CD4-positive, alpha-beta T cell treated with Interleukin-17A for 4 hours (primary cell): ENCODE measurements around the gene GPR65.
A peak's percentile ranks its signal among the peaks of the same experiment; 100 is the strongest.

Source experiments
- DNase-seq: peaks from one replicate; pipeline ENCODE4 v3.0.0-alpha.2; 2020; ENCODE audit warnings: mixed read lengths

The GPR65 gene

GRCh38 chr14:88005050-88005481, at the start of gene GPR65:
Gene GPR65, plus strand, starts transcription at chr14:88005135. Its CDS starts 5,713 bp downstream, at chr14:88010848.
- peak; percentile 40 for DNase-seq

DNA sequence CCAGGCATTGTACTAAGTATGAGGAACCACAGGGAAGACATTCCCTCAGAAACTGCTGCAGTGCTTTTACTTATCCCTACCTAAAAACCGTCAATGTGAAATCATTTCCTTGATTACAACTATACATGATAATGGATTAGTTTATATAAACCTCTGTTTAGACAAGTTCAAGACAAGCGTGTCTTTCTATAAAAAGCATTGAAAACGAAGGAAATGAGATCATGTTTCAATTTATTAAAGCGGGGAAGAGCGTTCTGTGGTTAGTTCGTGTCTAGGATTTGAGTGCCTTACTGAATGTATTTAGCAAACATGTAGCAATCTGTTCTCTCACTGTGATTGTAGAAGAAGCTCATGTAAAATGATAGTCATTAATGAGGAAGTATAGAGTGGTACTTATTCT, 49.4 kb upstream of the GPR65 start:
- no peak for DNase-seq

- peak; percentile 3 for DNase-seq
These were observed 44.7 kb upstream of the GPR65 start for GRCh38 chr14:87960013-87960787.

GRCh38 chr14:87961246-87961645, 43.7 kb upstream of the GPR65 start:
- DNase-seq = no peak

DNA sequence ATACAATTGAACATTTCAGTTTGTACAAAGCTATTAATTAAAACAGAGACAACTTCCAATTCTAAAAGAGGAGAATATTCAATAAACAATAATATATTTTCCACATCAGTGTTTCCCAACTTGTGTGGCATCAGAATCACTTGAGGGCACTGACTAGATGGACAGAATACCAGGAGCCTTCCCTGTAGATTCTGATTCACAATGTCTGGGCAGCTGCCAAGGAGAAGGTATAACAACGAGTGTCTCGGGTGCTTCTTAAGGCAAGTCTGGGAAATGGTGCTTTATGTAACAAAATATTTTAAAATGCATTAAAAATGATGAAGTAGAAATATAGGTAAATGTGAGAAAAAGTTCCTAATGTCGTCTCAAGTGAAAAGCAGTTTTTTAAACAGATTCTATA, 38.1 kb upstream of the GPR65 start:
- DNase-seq = no peak

DNA sequence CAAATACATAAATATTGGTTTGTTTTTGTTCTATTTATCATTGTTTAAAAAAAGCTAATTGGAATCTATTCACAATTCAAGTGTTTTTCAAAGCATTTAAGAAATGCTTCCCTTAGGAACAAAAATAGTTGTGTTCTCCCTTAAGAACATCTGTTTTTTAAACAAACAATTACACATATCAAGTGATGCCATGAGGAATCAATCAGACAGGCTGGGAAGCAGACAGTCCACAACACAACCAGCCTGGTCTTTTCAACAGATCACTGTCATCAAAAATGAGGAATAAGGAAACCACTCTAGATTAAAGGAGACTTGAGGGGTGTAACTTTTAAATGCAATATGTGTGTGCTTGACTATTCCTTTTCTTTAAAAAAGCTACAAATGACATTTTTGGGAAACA, 37.4 kb upstream of the GPR65 start:
- DNase-seq = no peak

GRCh38 chr14:87971010-87971409, 33.9 kb upstream of the GPR65 start:
- DNase-seq = no peak

DNA sequence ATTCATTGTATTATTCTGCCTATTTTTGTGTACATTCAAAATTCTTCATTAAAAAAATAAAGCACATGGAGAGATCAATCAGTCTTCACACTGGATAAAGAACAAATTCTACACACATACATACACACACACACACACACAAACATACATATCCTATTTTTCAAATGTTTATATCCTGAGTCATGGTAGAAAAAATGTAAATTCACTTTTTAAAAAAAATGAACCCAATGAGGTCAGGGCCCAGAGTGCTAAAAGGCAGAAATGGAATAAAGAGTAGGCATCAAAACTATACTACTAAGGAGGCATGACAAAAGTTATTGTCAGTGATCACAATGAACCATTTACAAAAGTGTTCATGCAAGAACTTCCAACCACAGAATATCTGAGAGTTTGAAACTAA, 29.3 kb upstream of the GPR65 start:
- no peak for DNase-seq

GRCh38 chr14:87979689-87980088, 25.2 kb upstream of the GPR65 start:
- DNase-seq = no peak

- no peak for DNase-seq
These were observed 15.5 kb upstream of the GPR65 start for GRCh38 chr14:87989221-87989955.

GRCh38 chr14:87989956-87990299, 15.0 kb upstream of the GPR65 start:
- DNase-seq = no peak

- DNase-seq = no peak
These were observed 14.3 kb upstream of the GPR65 start for GRCh38 chr14:87990682-87991081.

DNA sequence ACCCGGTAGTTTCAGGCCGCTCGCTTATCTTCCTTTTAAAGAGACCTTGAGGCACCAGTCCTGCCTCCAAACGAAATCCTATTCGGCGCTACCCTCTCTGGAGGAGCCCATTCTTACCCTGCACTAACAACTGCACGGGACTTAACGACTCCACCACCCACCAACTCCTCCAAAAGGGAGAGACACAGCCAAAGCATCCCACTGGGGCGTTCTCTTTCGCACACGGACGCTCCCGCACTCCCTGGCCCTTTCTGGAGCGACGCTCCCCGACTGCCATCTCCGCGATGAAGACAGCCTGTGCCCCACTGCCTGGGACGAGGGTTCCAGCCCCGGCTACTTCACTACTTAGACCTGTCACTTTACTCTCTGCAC, 12.6 kb upstream of the GPR65 start:
- DNase-seq = no peak

DNA sequence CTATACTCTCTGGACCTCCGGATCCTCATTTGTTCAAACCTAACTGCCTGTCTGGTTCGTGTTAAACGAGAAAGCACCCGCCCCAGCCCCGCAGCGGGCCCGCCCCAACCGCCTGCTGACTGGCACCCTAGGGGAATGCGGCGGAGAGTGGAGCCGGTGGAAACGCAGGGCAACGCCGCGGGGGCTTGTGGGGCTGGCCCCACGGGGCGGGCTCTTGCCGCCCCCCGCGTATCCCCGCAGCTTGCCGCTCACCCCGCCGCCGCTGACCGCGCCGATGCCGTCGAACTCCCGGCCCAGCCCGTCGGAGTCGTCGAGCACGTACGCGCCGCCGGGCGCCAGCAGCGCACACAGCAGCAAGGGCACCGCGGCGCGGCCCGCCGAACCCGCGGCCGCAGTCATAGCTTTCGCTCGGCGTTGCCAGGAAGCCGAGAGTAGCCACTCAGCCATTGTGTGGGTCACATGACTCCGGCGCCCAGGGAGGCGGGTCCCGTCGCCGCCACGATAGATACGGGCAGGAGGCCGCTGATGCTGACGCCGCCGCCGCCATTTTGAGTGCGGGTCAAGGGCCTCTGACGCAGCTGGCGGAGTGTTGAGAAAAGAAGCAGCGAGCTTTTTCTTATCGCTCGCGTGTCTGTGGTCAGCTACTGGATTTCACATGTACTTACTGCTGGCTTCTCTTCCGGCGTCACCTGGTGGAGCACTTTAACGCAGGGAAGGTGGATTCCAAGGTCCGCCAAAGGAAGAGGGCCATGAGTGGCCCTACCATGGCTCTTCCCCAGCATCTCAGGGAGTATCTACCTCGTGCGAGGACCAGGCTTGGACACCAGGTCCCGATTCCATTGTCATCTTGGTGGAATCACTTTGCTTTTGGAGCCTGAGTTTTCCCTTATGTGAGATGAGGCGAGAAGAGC, 12.0 kb upstream of the GPR65 start, which contains the start of gene GALC:
Gene GALC, minus strand, starts transcription at position 465 of the 911 bp plus-strand sequence. Its CDS starts 18 bp downstream, at position 447.
- peak; percentile 95 for DNase-seq

DNA sequence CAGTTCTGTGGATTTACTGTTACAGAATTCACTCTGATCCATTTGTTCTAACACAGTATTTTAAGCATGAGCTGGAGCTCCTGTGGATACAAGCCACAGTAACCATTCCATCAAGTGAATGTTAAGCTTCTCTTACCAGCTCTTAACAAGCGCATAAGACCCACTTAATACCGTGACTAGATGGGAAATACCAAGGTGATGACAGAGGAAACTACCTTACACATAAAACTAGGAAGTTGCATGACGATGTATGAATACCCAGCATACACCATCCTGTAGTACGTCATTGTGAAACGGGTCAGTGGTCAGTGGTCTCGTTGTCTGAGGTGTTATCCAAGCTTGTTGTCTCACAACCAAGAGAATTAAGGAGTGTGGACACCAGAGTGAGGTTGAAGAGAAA, 10.0 kb upstream of the GPR65 start:
- no peak for DNase-seq

GRCh38 chr14:87995500-87996290, 9.2 kb upstream of the GPR65 start:
- DNase-seq = no peak

DNA sequence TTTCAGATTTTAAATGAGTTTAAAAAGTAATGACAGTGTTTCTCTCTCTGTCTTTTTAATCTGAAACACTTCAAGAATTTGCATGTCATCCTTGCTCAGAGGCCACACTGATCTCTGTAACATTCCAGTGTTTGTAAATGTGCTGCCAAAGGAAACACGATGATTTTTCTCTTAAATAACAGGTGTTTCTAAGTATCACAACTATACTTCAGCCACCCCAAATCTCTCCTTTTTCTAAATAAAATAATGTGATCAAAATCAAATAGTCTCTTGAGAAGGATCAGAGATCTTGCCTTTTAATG, 8.7 kb upstream of the GPR65 start:
- no peak for DNase-seq

DNA sequence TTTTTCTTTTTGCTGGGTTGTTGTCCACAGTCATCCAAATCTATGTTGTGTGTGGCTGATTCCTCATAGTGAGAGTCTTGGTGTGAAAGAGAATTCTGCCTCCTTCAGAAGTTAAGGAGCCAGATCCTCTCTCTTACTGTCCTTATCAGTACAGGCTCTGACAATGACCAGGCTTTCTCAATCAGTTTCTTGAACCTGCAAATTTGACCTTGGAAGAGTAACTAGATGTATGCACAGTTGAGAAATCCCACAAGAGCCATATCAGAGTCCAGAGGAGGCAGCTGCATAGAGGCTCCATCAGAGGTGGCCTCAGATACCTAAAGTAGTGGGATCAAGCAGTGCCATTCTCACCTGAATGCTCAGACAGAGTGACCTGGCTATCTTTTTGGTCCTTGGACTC, 6.5 kb upstream of the GPR65 start:
- no peak for DNase-seq

- no peak for DNase-seq
These were observed 5.7 kb upstream of the GPR65 start for GRCh38 chr14:87999277-87999676.

- DNase-seq = peak; percentile 11
These were observed 2.4 kb upstream of the GPR65 start for GRCh38 chr14:88002421-88003075.

- DNase-seq = no peak
These were observed 1.5 kb upstream of the GPR65 start for GRCh38 chr14:88003425-88003824.

- DNase-seq = no peak
These were observed 364 bp upstream of the GPR65 start for GRCh38 chr14:88004506-88005036.
